Sigmoid colon (tissue), 4 donors: ENCODE measurements around the gene TENT4A.

Source experiments
- EP300 ChIP-seq, 4 donors: sonication (generic); formaldehyde crosslinking; IDR thresholded peaks; one replicate each; pipeline ENCODE4 v1.6.1; 2017; ENCODE audit warnings: antibody characterized with exemption in 4 of 4
- POLR2A ChIP-seq, 2 donors: fragments of 450-650 bp; IDR thresholded peaks; one replicate each; pipeline ENCODE4 v1.6.1; 2016; ENCODE audit warnings: antibody characterized with exemption in 2 of 2, mild to moderate bottlenecking in 2 of 2, moderate library complexity in 2 of 2
- POLR2AphosphoS5 ChIP-seq, 4 donors: sonication (generic); formaldehyde crosslinking; IDR thresholded peaks; one replicate each; pipeline ENCODE4 v1.6.1; 2017; ENCODE audit warnings: antibody characterized with exemption in 4 of 4
- TF ChIP-seq, protein P1 (sequence below), 4 experiments: fragments of 450-650 bp in 3 of 4; fragments of 200-600 bp in 1 of 4; IDR thresholded peaks; one replicate each; pipeline ENCODE4 v1.5.1; 2016 to 2019; ENCODE audit warnings: antibody characterized with exemption in 4 of 4, mild to moderate bottlenecking in 3 of 4, moderate library complexity in 2 of 4

DNA sequence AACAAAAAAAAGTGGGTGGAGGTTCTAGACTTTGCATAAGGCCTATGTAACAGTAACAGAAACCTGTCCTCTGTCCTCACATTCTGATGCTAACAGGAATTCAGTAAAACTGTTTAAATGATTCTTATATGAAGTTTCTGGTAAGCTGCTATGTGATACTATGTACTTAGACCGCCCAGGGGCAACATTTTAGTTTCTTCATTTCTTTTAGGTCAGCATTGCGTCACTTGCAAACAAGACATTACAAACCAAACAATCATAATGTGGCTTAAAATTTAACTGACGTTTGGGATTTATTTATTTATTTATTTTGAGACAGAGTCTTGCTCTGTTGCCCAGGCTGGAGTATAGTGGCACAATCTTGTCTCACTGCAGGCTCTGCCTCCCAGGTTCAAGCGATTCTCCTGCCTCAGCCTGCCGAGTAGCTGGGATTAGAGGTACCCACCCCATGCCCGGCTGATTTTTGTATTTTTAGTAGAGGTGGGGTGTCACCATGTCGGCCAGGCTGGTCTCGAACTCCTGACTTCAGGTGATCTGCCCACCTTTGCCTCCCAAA is 44.3 kb downstream of the TENT4A start:
- no peak for TF ChIP-seq POLR2A (IDR thresholded peaks at IDR 0.05)
- TF ChIP-seq, protein P1, sequence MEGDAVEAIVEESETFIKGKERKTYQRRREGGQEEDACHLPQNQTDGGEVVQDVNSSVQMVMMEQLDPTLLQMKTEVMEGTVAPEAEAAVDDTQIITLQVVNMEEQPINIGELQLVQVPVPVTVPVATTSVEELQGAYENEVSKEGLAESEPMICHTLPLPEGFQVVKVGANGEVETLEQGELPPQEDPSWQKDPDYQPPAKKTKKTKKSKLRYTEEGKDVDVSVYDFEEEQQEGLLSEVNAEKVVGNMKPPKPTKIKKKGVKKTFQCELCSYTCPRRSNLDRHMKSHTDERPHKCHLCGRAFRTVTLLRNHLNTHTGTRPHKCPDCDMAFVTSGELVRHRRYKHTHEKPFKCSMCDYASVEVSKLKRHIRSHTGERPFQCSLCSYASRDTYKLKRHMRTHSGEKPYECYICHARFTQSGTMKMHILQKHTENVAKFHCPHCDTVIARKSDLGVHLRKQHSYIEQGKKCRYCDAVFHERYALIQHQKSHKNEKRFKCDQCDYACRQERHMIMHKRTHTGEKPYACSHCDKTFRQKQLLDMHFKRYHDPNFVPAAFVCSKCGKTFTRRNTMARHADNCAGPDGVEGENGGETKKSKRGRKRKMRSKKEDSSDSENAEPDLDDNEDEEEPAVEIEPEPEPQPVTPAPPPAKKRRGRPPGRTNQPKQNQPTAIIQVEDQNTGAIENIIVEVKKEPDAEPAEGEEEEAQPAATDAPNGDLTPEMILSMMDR (IDR thresholded peaks at IDR 0.05): no peak
- TF ChIP-seq POLR2AphosphoS5 (IDR thresholded peaks at IDR 0.05): no peak
- TF ChIP-seq EP300 (IDR thresholded peaks at IDR 0.05): no peak
